ENCODE measurements around the gene PTGFRN. TPM values are rescaled to one million over a fixed set of nuclear protein-coding genes. Genes with fewer than 3 reads are reported as not detected.

Gene PTGFRN
- polyA plus RNA-seq, 4 donors = 31.1 to 68.1 (median 52.9) TPM

DNA sequence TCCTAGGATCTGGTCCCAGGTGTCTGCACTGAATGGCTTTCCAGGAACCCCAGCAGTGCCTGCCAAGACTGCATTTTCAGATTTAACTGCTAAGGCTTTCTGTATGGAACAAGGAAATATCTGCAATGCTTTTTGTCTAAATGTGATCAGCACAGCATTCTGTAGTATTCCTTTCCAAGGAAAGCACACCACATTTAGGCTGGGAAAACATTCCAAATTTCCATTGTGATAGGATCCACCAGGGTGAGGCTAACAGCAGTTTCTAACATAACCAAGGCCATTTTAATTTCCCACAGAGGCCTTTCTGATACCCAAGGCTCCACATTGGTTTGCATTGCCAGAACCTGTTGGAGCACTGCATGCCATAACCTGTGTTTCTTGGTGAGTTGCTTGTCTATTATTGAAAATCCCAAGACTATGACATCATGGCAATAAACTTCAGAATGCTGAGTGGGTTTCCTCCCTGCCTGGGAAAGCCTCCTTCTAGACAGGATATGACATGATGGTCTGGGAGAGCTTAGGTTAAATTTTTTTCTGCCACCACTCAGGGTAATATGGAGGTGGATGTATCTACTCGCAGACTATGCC, 23.3 kb upstream of the PTGFRN start:
- DNase-seq (ENCODE audit: low read depth in 4 of 4, low spot score in 2 of 4) = no peak

DNA sequence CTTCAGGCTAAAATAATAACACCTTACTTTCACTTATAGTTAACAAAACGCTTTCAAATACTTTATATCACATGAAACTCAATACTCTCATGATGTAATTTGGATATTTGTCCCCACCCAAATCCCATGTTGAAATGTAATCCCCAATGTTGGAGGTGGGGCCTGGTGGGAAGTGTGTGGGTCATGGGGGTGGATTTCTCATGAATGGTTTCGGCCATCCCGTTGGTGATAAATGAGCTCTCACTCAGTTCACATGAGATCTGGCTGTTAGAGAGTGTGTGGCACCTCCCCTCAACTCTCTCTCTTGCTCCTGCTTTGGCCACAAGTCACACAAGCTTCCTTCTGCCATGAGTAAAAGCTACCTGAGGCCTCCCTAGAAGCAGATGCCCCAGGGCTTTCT, 22.5 kb upstream of the PTGFRN start:
- DNase-seq (ENCODE audit: low read depth in 4 of 4, low spot score in 2 of 4) = no peak

DNA sequence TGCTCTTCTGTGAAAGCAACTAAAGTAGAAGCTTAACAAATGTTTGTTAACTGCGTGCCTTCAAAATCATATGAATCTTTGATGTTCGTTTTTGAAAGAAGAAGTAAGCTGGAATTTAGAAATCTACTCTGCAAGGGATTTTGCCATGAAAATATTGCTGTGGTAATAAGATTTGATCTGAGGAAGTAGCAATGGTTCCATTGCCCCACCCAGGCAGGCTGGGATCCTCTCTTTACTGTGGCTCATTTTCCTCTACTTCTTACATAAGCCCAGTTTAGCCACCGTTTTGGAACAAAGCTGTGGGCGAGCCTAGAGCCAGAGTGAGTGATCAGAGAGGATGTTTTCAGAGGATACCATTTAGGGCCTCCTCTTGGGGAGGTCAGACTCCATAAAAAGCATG, 20.3 kb upstream of the PTGFRN start:
- DNase-seq (ENCODE audit: low read depth in 4 of 4, low spot score in 2 of 4) = no peak

DNA sequence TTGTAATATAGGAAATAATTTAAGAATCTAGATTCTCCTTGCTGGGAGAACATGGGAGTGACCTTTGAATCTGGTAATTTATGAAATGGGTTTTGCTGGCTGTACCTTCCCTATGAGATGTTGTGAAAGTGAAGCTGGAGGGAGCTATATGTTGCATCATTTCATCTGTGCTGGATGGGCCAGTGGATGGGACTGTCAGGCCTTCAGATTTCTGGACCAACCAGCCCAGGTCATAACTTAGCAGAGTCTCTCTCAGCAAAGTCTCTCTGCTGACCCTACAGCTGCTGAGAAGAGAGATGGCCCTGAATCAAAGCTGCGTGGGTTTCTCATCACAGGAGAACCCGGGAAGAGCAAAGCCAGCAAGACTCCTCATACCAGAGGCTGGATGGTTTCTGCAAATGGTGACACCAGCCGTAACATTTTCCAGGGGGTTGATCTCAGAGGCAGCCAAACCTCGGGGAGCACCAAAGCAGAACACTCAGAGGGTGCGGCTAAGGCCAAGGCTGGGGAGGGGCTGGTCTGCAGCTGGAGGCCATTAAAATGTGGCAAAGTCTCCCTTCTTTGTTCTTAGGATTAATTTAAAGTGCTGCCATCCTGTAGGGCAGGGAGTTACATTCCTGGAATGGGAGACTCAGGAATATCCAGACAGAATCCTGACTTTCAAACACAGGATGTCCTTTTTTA, 18.2 kb upstream of the PTGFRN start:
- no peak for DNase-seq (ENCODE audit: low read depth in 4 of 4, low spot score in 2 of 4)

DNA sequence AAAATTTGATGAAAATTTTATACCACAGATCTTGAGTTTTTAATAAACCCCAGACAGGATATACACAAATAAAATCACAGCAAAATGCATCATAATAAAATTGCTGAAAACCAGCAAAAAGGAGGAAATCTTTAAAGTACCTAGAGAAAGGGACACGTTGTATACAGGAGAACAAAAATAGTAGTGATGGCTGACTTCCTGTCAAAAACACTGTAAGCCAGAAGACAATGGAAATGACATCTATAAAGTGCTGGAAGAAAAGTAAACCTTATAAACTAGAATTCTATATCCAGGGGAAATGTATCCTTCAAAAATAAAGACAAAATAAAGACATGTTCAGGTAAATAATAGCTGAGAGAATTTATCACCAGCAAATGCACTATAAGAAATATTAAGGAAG, 14.6 kb upstream of the PTGFRN start:
- DNase-seq (ENCODE audit: low read depth in 4 of 4, low spot score in 2 of 4) = no peak

DNA sequence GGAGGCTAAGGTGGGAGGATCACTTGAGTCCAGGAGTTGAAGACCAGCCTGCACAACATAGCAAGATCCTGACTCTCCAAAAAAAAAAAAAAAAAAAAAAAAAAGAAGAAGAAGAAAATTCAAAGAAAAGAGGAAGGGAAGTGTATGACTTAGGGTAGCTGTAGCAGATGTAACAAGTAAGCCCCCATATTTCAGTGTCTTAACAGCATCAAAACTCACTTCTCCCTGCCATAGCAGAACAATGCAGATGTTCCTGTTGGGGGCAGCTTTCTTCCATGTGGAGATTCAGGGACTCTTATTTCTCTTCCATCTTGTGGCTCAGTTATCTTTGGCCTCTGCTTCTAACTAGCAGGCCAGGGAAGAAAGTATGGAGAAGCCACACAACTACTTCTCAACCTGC, 10.2 kb upstream of the PTGFRN start:
- no peak for DNase-seq (ENCODE audit: low read depth in 4 of 4, low spot score in 2 of 4)

DNA sequence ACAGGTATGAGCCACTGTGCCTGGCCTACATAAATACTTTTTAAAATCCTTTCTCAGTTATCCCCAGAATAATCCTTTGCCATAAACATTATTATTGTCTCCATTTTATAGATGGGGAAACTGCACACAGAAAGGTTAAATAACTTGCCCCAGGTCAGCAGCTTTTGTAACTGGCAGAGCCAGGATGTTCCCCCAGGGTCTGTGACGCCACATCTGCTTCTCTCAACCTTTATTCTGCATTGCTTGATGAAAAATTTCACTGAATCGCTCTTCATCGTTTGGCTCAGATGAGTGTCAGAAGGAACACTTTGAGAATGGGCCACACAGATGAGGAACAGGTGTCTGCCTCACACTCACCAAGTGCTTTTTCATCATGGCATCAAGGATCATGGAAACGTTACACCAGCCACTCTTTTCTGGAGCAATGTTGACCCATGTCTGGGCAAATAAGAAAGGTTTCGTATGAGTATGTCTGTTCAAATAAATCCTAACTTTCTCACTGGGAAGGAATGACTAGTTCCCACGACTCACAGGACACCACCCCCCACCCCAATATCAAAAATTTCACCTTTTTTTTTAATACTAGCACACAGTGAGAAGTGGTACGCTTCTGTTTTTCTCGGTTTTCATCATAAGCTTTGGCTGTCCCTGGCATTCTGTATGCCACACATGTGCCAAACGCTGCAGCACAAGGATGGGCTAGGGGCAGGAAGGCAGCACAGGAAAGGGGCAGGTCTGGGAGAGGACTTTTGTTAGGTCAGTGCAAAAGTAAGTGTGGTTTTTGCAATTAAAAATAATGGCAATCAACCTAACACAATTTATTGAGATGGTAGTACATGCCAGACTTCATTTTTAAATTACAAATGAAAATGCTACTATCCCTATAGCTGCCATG, 9.0 kb upstream of the PTGFRN start:
- DNase-seq (ENCODE audit: low read depth in 4 of 4, low spot score in 2 of 4) = no peak

DNA sequence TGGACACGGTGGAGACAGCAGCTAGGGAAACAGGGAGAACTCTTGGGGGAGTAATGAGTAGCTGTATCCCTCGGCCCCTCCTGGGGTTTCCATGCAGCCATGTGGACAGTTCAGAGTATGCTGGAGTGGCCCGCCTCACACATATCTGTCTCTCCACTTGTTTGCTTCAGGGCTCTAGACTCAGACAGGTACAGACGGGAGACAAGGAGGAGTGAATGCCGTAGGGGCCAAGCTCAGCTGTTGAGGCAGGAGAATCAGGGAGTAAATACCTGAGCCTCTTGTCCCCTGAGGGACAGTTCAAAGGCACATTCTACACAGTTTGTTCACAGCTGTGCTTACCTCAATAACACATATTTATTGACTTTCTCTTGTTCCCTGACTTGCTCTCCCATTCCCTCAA, 7.7 kb upstream of the PTGFRN start:
- no peak for DNase-seq (ENCODE audit: low read depth in 4 of 4, low spot score in 2 of 4)

DNA sequence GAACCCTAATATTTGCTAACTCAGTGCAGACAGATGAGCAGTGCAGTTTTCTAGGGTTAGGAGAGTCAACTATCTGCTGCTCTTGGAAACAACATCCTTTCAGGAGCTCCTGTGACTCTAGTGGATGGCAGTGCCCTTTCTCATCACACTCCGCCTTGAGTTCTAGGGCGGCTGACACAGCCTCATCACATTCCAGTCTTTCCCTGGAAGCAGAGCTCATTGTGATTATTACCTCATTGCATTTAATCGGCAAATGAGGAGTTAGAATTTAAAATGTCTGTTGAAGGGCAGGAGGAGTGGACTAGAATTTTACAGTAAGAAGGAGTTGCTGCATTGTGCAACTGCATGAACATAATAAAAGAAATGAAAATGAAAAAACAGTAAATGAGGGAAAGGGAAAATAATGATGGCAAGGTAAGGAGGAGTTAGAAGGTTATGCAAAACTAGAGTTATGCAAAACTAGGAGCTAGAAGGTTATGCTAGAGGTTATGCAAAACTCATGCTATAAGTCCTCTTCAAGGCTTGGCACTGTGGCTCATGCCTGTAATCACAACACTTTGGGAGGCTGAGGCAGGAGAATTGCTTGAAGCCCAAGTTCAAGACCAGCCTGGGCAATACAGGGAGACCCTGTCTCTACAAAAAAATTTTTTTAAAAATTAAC, 6.9 kb upstream of the PTGFRN start:
- DNase-seq (ENCODE audit: low read depth in 4 of 4, low spot score in 2 of 4) = no peak

DNA sequence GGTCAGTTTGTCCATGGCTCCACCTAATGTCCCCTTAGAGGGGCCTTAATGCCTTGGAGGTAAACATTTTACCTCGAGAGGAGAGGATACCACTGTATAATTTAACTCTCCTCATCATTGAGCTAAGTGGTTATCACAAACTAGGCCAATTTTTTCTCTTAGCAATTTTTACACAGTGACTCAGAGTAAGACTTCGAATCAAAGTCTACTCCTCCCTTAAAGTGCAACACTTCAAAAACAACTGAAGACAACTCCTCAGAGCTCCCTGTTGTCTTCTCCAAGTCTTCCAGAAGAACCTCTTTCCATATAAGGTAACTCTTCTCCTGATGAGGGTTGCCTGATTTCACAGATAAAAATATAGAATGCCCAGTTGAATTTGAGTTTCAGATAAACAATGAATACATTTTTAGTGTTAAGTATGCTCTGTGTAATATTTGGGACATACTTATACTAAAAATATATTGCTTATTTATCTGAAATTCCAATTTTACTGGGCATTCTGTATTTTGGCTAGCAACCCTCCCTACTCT, 4.9 kb upstream of the PTGFRN start:
- no peak for DNase-seq (ENCODE audit: low read depth in 4 of 4, low spot score in 2 of 4)

DNA sequence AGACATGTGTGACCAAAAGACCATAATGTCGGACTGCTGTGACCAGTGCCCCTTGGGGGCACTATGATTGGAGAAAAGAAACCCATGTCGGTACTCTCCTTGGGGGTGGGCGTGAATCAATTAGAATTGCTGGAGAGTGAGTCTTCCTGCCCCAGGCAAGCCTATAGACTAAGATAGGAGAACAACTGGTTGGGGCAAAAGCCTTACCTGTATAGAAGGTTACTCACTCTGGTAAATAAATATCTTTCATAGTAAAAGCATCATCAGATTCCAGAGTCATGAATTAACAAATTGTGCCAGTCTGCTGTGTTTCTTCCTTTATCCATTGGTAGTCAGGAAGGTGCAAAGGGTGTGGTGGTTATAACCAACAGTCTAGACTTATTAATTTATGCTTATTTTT, 2.9 kb upstream of the PTGFRN start:
- no peak for DNase-seq (ENCODE audit: low read depth in 4 of 4, low spot score in 2 of 4)

DNA sequence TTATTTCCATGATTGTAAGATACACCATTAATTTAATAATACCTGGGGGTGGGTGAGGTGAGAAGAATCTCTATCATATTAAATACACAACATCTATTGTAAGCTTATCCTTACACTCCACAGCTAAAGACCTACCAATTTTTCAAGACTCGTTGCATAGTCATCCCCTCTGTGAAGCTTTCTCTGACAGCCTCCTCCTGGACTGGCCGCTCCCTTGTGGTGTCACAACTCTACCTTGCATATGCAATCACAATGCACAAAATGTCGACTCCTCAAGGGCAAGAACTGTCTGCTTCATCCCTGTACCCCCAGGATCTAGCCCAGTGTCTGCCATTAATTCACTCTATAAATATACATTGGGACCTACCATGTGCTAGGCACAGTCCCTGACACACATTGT, 2.4 kb upstream of the PTGFRN start:
- DNase-seq (ENCODE audit: low read depth in 4 of 4, low spot score in 2 of 4) = no peak

DNA sequence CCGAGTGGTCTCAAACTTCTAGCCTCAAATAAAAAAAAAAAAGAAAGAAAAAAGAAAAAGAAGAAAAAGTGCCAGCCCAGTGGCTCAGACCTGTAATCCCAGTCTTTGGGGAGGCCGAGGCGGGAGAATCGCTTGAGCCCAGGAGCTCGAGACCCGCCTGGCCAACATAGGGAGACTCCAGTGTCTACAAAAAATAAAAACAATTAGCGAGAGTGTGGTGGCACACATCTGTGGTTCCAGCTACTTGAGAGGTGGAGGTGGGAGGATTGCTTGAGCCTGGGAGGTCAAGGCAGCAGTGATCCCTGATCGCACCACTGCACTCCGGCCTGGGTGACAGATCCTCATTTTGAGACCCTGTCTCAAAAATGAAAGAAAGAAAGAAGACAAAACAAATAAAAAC, 1.4 kb upstream of the PTGFRN start:
- DNase-seq (ENCODE audit: low read depth in 4 of 4, low spot score in 2 of 4) = no peak

DNA sequence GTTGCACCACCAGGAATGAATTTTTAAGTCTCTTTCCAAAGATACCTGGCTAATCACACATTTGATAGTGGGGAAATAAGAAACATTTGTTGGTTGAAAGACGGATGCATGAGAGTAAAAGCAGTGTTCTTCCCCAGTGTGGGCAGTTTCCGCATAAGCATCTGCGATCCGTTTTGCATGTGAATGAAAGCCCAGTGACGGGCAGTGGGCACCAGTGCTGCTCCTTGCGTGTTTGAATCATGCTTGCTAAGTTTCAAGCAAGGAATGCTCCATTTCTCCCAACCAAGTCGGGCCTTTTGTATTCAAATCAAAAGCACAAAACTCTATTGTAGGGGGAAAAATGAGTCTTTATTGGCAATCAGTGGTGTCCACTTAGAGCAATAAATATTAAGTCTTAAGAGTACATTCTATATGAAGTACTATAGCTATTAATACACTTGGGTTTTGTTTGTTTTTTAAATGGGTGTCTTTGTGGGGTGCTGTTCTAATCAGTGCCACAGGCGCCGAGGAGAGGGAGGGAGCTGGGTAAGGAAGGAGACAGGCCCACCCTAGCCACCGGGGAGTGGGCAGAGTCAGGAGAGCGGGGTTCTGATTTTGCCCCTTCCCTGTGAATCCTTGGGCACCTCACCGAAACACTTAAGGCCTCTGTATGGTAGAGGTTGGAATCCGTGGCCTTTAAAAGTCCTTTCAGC, 750 bp upstream of the PTGFRN start:
- no peak for DNase-seq (ENCODE audit: low read depth in 4 of 4, low spot score in 2 of 4)

DNA sequence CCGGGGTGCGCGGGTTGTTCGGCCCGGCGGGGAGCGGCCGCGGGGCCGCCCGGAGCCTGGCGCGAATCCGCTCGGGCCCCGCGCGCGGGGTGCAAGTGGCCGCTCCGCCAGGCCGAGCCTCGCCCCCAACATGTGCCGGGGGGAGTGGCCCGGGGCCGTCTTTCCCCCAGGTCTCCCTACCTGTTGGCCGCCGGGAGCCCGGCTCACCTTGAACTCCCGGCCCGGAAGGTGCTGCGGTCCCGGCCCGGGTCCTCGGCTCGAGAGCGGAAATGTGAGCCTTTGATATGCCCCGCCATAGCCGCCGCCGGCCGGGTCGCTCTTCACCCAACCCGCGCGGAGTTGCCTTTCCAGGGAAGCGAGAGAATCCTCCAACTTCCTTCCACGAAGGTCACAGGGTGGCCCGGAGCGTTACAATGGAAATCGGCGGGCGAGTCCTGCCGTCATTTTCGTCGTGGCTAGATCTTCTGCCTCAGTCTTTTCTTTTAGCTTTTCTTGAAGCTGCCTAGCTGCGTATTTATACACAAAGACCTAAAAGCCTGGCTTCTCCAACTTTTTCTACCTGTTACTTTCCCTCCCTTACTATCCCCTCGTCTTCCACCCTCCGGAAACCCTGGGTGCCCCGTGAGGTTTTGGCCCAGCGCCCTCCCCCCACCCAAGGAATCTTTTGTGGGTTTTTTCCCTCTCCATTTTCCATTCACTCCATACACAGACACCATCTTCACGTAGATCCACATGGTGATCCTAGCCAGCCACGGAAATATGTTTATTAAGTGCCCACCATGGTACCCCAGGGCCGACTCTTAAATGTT, 867 bp downstream of the PTGFRN start:
- peak in 1 of 4 donors; percentile 11 for DNase-seq (ENCODE audit: low read depth in 4 of 4, low spot score in 2 of 4)

DNA sequence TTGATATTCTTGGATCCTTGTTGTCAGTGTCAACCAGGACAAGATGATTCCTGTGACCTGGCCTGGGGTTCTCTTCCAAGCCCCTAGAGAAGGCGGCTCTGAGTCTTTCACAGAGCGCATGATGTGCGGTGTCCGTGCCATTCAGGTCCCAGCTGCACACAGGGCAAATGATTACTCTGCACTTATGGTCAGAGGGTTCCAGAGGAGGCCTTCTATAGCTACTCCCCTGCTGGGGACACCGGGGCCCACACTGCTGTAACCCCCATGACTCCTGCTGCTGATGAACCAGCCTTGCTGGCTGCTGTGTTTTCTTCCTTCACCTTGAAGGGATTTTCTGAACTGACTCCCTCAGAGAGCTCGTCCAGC, 1.5 kb downstream of the PTGFRN start:
- no peak for DNase-seq (ENCODE audit: low read depth in 4 of 4, low spot score in 2 of 4)

DNA sequence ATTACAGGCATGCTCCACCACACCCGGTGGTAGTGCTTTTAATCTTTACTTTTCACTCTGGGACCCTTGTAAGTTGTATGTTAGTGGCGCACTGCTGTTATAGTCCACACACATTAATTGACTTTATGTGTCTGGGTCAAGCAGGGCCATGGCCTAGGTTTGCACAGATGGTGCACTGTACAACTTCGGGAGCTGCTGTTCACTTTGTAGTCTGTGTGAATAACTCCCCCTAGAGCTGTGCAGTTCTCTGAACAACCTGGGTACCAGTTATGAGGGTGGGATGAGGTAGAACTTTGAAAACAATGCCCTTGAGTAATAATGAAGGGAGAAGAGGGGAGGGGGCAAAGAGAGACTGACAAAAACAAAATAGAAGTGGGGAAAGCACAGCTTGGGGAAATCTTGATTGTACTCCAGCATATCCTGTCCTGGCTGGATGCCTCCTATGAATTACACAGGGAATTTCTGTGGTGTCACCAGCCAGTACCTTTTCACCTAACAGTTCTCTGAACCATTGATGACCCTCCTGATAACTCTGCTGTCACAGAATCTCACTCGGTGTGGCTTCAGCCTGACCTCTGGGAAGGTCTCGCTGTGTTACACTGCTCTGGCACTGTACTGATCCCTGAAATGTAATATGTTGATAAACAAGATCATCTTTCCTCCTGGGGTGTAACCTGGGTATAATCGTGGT, 2.2 kb downstream of the PTGFRN start:
- DNase-seq (ENCODE audit: low read depth in 4 of 4, low spot score in 2 of 4) = no peak

DNA sequence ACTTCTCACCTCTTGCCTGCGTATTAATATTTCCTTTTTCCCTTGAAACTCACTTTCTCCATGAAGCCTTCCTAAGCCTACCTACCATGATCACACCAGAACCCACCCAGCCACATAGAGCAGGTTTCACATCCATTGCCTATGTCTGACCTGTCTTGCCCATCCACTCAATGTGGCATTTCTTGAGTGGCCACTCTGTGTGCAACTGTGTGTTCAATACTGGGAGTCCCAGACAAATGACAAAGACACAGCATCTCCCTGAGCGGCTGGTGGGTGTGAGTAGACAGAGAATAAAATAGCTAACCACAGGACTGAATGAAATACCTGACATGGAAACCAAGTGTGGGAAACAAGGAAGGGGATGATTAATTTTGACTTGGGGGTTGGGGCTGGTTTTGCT, 3.1 kb downstream of the PTGFRN start:
- DNase-seq (ENCODE audit: low read depth in 4 of 4, low spot score in 2 of 4) = no peak

DNA sequence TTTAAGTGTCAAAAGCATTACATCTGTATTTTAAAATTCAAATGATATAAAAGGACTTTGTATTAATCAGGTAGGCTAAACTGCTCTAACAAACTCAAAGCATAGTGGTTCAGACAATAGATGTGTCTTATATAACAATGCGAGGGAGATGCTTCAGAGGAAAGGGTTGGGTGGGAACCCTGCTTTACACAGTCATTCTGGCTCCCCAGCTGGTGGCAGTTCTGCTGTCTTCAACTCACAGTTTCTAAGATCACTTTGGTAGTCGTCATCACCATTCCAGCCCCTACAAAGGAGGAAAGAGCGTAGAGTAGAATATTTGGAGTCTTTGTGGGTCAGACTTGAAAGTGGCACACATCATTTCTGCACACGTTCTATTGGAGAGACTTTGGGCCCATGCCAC, 4.2 kb downstream of the PTGFRN start:
- no peak for DNase-seq (ENCODE audit: low read depth in 4 of 4, low spot score in 2 of 4)
